ENCODE measurements around the gene RPN2.

GRCh38 chr20:37155987-37156386, 23.1 kb upstream of the RPN2 start:
- no peak for TF ChIP-seq POLR2AphosphoS5 (IDR thresholded peaks at IDR 0.05; ENCODE audit: insufficient read depth, low read depth, low read length)
- TF ChIP-seq POLR2A (IDR thresholded peaks at IDR 0.05; ENCODE audit: low read depth, low read length) = no peak
- no peak for TF ChIP-seq CTCF (IDR thresholded peaks at IDR 0.05; ENCODE audit: extremely low read depth in 1 of 2, insufficient read depth in 1 of 2, low read depth in 1 of 2, low read length in 2 of 2)
- TF ChIP-seq EZH2 (IDR thresholded peaks at IDR 0.05; ENCODE audit: borderline replicate concordance, low read depth, low read length, severe bottlenecking) = no peak
- no peak for TF ChIP-seq JUN (IDR thresholded peaks at IDR 0.05; ENCODE audit: borderline replicate concordance, insufficient read depth, insufficient read length, low read depth)
- no peak for TF ChIP-seq MAX (IDR thresholded peaks at IDR 0.05; ENCODE audit: insufficient read depth, insufficient read length)
